HepG2 (cell line): ENCODE measurements around the gene ARHGEF1. TPM values are rescaled to one million over a fixed set of nuclear protein-coding genes. Genes with fewer than 3 reads are reported as not detected.

ENCODE experiments used
- CBX2 ChIP-seq, 2 experiments: fragments of 200-600 bp in 1 of 2; sonication (generic); formaldehyde crosslinking in 1 of 2; IDR thresholded peaks; 2 replicates each; pipeline versions ENCODE4 v1.7.0 to v1.8.1; 2018 to 2022; ENCODE audit warnings: low read depth in 2 of 2, low read length in 1 of 2, mild to moderate bottlenecking in 1 of 2, missing genetic modification reagents in 1 of 2
- GLI4 ChIP-seq: sonication (generic); formaldehyde crosslinking; IDR thresholded peaks from 2 replicates; pipeline ENCODE4 v1.5.1; 2020; ENCODE audit warnings: missing genetic modification reagents, mild to moderate bottlenecking, moderate library complexity, borderline replicate concordance
- MXD4 ChIP-seq: IDR thresholded peaks from 2 replicates; pipeline ENCODE4 v1.6.1; 2016; ENCODE audit warnings: mild to moderate bottlenecking, missing biosample characterization, missing genetic modification reagents
- NR2F2 ChIP-seq: IDR thresholded peaks from 2 replicates; pipeline ENCODE4 v1.6.1; 2012; ENCODE audit warnings: low read depth, inconsistent platforms, borderline replicate concordance
- POGZ ChIP-seq: sonication (generic); formaldehyde crosslinking; IDR thresholded peaks from 2 replicates; pipeline ENCODE4 v1.4.0; 2020; ENCODE audit warnings: mild to moderate bottlenecking, missing genetic modification reagents
- SCMH1 ChIP-seq: sonication (generic); formaldehyde crosslinking; IDR thresholded peaks from 2 replicates; pipeline ENCODE4 v1.9.0; 2021; ENCODE audit warnings: missing genetic modification reagents, mild to moderate bottlenecking, borderline replicate concordance
- ZFP1 ChIP-seq: IDR thresholded peaks from 2 replicates; pipeline ENCODE4 v1.6.1; 2016
- ZKSCAN8 ChIP-seq: IDR thresholded peaks from 2 replicates; pipeline ENCODE4 v1.6.1; 2016; ENCODE audit warnings: borderline replicate concordance, missing genetic modification reagents, missing compliant biosample characterization
- ZNF589 ChIP-seq: sonication (generic); formaldehyde crosslinking; conservative IDR thresholded peaks from 2 replicates; pipeline ENCODE4 v1.8.0; 2022; ENCODE audit warnings: mild to moderate bottlenecking, moderate library complexity, missing genetic modification reagents
- ZNF614 ChIP-seq: IDR thresholded peaks from 2 replicates; pipeline ENCODE4 v1.6.1; 2018; ENCODE audit warnings: missing biosample characterization, missing genetic modification reagents, inconsistent platforms, borderline replicate concordance
- polyA plus RNA-seq, 8 experiments: library from polyadenylated mRNA; depleted of rRNA in 3 of 8; stranded (reverse) in 7 of 8; unstranded in 1 of 8; fragments of >200 nt; fragmentation: Illumina TruSeq in 4 of 8; extraction: Trizol in 4 of 8; gene quantifications; 2 replicates each; pipeline versions ENCODE4 v1.2.1 to v1.2.3, GENCODE V29; 2011 to 2016; ENCODE audit warnings: low read depth in 4 of 8, missing spikeins in 1 of 8, mixed read lengths in 1 of 8; ENCODE audit not compliant: insufficient read depth in 1 of 8
- total RNA-seq, 5 experiments: library from RNA; depleted of rRNA; stranded (reverse); fragments of >200 nt; fragmentation: Illumina TruSeq; extraction: Trizol; gene quantifications; 2 replicates each; pipeline ENCODE4 v1.2.3, GENCODE V29; 2016; ENCODE audit warnings: low read depth in 1 of 5
- TF ChIP-seq, protein P1 (sequence below): sonication (generic); formaldehyde crosslinking; IDR thresholded peaks from 2 replicates; pipeline ENCODE4 v1.9.0; 2022; ENCODE audit warnings: missing genetic modification reagents, mild to moderate bottlenecking, borderline replicate concordance
- TF ChIP-seq, protein P2 (sequence below): sonication (generic); formaldehyde crosslinking; IDR thresholded peaks from 2 replicates; pipeline ENCODE4 v1.5.0; 2020; ENCODE audit warnings: missing genetic modification reagents, mild to moderate bottlenecking, borderline replicate concordance
- TF ChIP-seq, protein P3 (sequence below): sonication (generic); formaldehyde crosslinking; IDR thresholded peaks from 2 replicates; pipeline ENCODE4 v1.4.0; 2020; ENCODE audit warnings: missing genetic modification reagents
- TF ChIP-seq, protein P4 (sequence below): sonication (generic); formaldehyde crosslinking; IDR thresholded peaks from 2 replicates; pipeline ENCODE4 v1.4.0; 2020; ENCODE audit warnings: missing genetic modification reagents
- TF ChIP-seq, protein P5 (sequence below): IDR thresholded peaks from 2 replicates; pipeline ENCODE4 v1.6.1; 2016; ENCODE audit warnings: missing genetic modification reagents, missing compliant biosample characterization
- TF ChIP-seq, protein P6 (sequence below): sonication (generic); formaldehyde crosslinking; IDR thresholded peaks from 2 replicates; pipeline ENCODE4 v1.5.0; 2020; ENCODE audit warnings: missing genetic modification reagents
- TF ChIP-seq, protein P7 (sequence below): fragments of 450-650 bp; IDR thresholded peaks from 2 replicates; pipeline ENCODE4 v1.6.1; 2017
- TF ChIP-seq, protein P8 (sequence below): sonication (generic); formaldehyde crosslinking; IDR thresholded peaks from 2 replicates; pipeline ENCODE4 v1.4.0; 2020; ENCODE audit warnings: low read depth, mild to moderate bottlenecking, missing genetic modification reagents

Gene ARHGEF1
- total and polyA plus RNA-seq, 2 of the 13 experiments (the other 11 are each of a cell fraction or from before 2014, with no cell fraction given): 33.7 to 34.7 TPM

DNA sequence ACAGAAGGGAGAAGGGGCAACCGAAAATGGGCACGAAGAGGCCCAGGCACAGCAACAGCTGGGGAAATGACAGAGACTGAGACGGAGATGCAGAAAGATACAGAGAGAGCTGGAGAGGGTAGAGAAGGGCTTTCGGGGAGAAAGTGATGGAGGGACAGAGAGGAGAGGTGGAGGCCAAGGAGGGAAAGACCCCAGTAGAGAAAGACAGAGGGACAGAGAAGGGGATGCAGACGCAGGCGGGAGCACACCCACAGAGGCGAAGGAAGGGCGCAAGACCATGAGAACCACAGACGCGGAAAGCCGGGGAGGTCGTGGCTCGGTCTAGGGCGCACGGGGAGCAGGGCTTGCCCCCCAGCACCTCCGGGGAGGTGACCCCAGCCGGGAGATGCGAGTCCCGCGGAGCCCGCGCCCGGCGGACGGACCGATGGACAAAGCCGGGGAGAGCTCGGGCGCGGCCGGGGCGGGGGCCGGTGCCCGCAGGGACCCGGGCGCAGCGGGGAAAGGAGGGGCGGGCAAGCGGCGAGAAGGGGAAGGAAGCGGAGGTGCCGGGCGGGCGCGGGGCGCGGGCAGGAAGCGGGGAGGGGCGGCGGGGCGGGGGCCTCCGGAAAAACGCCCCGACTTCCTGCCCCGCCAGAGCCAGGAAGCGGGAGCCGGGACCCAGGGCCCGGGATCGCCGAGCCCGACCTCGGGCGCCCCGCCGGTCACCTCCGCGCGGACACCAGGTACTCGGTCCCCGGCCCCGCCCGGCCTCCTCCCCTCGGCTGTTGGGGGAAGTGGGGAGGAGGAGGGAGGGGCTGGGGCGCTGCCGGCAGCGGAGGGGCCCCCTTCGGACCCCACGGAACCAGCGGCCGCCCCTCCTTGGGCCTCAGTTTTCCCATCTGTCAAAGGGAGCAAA lies at the start of gene ARHGEF1 (continued):
- TF ChIP-seq, protein P1, sequence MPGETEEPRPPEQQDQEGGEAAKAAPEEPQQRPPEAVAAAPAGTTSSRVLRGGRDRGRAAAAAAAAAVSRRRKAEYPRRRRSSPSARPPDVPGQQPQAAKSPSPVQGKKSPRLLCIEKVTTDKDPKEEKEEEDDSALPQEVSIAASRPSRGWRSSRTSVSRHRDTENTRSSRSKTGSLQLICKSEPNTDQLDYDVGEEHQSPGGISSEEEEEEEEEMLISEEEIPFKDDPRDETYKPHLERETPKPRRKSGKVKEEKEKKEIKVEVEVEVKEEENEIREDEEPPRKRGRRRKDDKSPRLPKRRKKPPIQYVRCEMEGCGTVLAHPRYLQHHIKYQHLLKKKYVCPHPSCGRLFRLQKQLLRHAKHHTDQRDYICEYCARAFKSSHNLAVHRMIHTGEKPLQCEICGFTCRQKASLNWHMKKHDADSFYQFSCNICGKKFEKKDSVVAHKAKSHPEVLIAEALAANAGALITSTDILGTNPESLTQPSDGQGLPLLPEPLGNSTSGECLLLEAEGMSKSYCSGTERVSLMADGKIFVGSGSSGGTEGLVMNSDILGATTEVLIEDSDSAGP (CRISPR knock-in tag): 0 out of 2 replicates have a peak, but pooled peaks have one; percentile 34
- TF ChIP-seq CBX2 (IDR thresholded peaks at IDR 0.05; ENCODE audit: low read depth, low read length): no peak
- TF ChIP-seq CBX2 (CRISPR knock-in tag; IDR thresholded peaks at IDR 0.05; ENCODE audit: low read depth): no peak
- no peak for TF ChIP-seq SCMH1 (CRISPR knock-in tag)
- TF ChIP-seq, protein P2, sequence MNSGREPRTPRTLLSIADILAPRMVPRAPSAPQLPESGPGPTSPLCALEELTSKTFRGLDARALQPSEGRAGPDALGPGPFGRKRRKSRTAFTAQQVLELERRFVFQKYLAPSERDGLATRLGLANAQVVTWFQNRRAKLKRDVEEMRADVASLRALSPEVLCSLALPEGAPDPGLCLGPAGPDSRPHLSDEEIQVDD: no peak
- no peak for TF ChIP-seq GLI4
- no peak for TF ChIP-seq POGZ (CRISPR knock-in tag)
- TF ChIP-seq, protein P3, sequence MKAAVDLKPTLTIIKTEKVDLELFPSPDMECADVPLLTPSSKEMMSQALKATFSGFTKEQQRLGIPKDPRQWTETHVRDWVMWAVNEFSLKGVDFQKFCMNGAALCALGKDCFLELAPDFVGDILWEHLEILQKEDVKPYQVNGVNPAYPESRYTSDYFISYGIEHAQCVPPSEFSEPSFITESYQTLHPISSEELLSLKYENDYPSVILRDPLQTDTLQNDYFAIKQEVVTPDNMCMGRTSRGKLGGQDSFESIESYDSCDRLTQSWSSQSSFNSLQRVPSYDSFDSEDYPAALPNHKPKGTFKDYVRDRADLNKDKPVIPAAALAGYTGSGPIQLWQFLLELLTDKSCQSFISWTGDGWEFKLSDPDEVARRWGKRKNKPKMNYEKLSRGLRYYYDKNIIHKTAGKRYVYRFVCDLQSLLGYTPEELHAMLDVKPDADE (CRISPR knock-in tag): no peak
- TF ChIP-seq ZNF614 (CRISPR knock-in tag): no peak
- no peak for TF ChIP-seq MXD4 (CRISPR knock-in tag)
- TF ChIP-seq, protein P4, sequence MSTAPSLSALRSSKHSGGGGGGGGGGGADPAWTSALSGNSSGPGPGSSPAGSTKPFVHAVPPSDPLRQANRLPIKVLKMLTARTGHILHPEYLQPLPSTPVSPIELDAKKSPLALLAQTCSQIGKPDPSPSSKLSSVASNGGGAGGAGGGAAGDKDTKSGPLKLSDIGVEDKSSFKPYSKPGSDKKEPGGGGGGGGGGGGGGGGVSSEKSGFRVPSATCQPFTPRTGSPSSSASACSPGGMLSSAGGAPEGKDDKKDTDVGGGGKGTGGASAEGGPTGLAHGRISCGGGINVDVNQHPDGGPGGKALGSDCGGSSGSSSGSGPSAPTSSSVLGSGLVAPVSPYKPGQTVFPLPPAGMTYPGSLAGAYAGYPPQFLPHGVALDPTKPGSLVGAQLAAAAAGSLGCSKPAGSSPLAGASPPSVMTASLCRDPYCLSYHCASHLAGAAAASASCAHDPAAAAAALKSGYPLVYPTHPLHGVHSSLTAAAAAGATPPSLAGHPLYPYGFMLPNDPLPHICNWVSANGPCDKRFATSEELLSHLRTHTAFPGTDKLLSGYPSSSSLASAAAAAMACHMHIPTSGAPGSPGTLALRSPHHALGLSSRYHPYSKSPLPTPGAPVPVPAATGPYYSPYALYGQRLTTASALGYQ (CRISPR knock-in tag): no peak
- no peak for TF ChIP-seq ZKSCAN8
- TF ChIP-seq, protein P5, sequence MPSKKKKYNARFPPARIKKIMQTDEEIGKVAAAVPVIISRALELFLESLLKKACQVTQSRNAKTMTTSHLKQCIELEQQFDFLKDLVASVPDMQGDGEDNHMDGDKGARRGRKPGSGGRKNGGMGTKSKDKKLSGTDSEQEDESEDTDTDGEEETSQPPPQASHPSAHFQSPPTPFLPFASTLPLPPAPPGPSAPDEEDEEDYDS (CRISPR knock-in tag): no peak
- no peak for TF ChIP-seq ZNF589 (CRISPR knock-in tag)
- no peak for TF ChIP-seq ZFP1 (CRISPR knock-in tag)
- TF ChIP-seq, protein P6, sequence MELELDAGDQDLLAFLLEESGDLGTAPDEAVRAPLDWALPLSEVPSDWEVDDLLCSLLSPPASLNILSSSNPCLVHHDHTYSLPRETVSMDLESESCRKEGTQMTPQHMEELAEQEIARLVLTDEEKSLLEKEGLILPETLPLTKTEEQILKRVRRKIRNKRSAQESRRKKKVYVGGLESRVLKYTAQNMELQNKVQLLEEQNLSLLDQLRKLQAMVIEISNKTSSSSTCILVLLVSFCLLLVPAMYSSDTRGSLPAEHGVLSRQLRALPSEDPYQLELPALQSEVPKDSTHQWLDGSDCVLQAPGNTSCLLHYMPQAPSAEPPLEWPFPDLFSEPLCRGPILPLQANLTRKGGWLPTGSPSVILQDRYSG (CRISPR knock-in tag): no peak
- TF ChIP-seq, protein P7, sequence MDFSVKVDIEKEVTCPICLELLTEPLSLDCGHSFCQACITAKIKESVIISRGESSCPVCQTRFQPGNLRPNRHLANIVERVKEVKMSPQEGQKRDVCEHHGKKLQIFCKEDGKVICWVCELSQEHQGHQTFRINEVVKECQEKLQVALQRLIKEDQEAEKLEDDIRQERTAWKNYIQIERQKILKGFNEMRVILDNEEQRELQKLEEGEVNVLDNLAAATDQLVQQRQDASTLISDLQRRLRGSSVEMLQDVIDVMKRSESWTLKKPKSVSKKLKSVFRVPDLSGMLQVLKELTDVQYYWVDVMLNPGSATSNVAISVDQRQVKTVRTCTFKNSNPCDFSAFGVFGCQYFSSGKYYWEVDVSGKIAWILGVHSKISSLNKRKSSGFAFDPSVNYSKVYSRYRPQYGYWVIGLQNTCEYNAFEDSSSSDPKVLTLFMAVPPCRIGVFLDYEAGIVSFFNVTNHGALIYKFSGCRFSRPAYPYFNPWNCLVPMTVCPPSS: no peak
- no peak for TF ChIP-seq NR2F2
- TF ChIP-seq, protein P8, sequence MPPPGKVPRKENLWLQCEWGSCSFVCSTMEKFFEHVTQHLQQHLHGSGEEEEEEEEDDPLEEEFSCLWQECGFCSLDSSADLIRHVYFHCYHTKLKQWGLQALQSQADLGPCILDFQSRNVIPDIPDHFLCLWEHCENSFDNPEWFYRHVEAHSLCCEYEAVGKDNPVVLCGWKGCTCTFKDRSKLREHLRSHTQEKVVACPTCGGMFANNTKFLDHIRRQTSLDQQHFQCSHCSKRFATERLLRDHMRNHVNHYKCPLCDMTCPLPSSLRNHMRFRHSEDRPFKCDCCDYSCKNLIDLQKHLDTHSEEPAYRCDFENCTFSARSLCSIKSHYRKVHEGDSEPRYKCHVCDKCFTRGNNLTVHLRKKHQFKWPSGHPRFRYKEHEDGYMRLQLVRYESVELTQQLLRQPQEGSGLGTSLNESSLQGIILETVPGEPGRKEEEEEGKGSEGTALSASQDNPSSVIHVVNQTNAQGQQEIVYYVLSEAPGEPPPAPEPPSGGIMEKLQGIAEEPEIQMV (CRISPR knock-in tag): no peak
